Measurements from ENCODE around the gene TGFBR3.

TGFBR3 gene

GRCh38 chr1:91798241-91798648, 87.7 kb downstream of the TGFBR3 start:
- ATAC-seq: no peak

- ATAC-seq: no peak
Measured at GRCh38 chr1:91797164-91797563, 88.8 kb downstream of the TGFBR3 start.

GRCh38 chr1:91796390-91796654, 89.6 kb downstream of the TGFBR3 start:
- ATAC-seq: no peak

GRCh38 chr1:91795591-91796389, 90.2 kb downstream of the TGFBR3 start:
- ATAC-seq: no peak

- no peak for ATAC-seq
Measured at GRCh38 chr1:91793877-91794276, 92.1 kb downstream of the TGFBR3 start.

- ATAC-seq: no peak
Measured at GRCh38 chr1:91793189-91793588, 92.8 kb downstream of the TGFBR3 start.

- no peak for ATAC-seq
Measured at GRCh38 chr1:91792489-91793071, 93.4 kb downstream of the TGFBR3 start.

- no peak for ATAC-seq
Measured at GRCh38 chr1:91791691-91792488, 94.1 kb downstream of the TGFBR3 start.

- no peak for ATAC-seq
Measured at GRCh38 chr1:91791103-91791502, 94.8 kb downstream of the TGFBR3 start.

- no peak for ATAC-seq
Measured at GRCh38 chr1:91790392-91790791, 95.6 kb downstream of the TGFBR3 start.

- ATAC-seq: no peak
Measured at GRCh38 chr1:91789273-91789997, 96.5 kb downstream of the TGFBR3 start.

GRCh38 chr1:91787919-91788318, 98.0 kb downstream of the TGFBR3 start:
- no peak for ATAC-seq

- ATAC-seq: no peak
Measured at GRCh38 chr1:91784616-91785015, 101.3 kb downstream of the TGFBR3 start.

GRCh38 chr1:91784191-91784590, 101.8 kb downstream of the TGFBR3 start:
- ATAC-seq: no peak

GRCh38 chr1:91783423-91784170, 102.4 kb downstream of the TGFBR3 start:
- ATAC-seq: no peak

- ATAC-seq: no peak
Measured at GRCh38 chr1:91781901-91782622, 103.9 kb downstream of the TGFBR3 start.

- no peak for ATAC-seq
Measured at GRCh38 chr1:91781371-91781825, 104.6 kb downstream of the TGFBR3 start.

- ATAC-seq: no peak
Measured at GRCh38 chr1:91779548-91780021, 106.4 kb downstream of the TGFBR3 start.

- no peak for ATAC-seq
Measured at GRCh38 chr1:91778964-91779363, 107.0 kb downstream of the TGFBR3 start.

- no peak for ATAC-seq
Measured at GRCh38 chr1:91777630-91778300, 108.2 kb downstream of the TGFBR3 start.

- no peak for ATAC-seq
Measured at GRCh38 chr1:91777196-91777595, 108.8 kb downstream of the TGFBR3 start.
